ENCODE results near the gene RELA. TPM values are rescaled to one million over a fixed set of nuclear protein-coding genes. Genes with fewer than 3 reads are reported as not detected.

The RELA gene
- polyA plus RNA-seq, 1 of the 3 experiments (the other 2 are of a cell fraction): 49.5 TPM

DNA sequence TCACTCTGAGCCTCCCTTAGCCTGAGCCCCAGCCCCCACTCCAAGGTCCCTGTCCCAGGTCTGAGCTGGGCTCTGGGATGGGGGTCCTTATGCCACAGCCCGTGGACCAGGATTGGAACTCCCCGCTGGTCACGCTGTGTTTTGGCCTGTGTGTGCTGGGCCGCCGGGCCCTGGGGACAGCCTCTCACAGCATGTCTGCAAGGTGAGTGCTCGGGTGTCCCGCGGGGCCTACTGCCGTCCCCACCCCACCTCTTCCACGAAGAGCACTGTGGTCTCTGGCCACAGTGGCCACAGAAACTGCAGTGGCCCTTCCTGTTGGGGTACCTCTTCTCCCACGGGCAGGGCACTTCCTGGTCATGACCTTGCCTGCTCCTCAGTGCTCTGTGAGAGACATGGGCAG lies 28.3 kb downstream of the RELA start (continued):
- TF ChIP-seq NFIC (IDR thresholded peaks at IDR 0.05; ENCODE audit: borderline replicate concordance): no peak

DNA sequence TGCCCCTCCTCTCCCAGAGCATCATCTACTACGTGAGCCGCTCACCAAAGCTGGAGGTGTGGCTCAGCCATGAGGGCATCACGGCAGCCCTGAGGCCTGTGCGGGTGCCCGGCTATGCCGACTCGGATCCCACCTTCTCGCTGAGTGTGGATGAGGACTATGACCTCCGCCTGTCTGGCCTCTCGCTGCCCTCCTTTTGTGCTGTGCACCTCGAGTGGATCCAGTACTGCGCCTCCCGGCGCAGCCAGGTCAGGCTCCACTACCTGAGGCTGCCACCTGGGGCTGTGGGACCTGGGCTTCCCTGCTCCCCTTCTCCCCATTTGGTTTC lies 28.6 kb downstream of the RELA start:
- 96% methylated on average over 11 of the region's 14 CpGs for WGBS (ENCODE audit: low lambda C conversion rate)
- no peaks in the 10 kb centered on the region for H3K9me3 ChIP-seq
- no peak for TF ChIP-seq TAF1 (IDR thresholded peaks at IDR 0.05; ENCODE audit: borderline replicate concordance, low read depth, low read length)
- no peak for TF ChIP-seq FOSL2 (IDR thresholded peaks at IDR 0.05; ENCODE audit: borderline replicate concordance, low read depth)
- TF ChIP-seq JUND (IDR thresholded peaks at IDR 0.05): no peak
- no peak for TF ChIP-seq MEF2A (IDR thresholded peaks at IDR 0.05; ENCODE audit: borderline replicate concordance, low read depth)
- no peak for TF ChIP-seq TEAD4 (IDR thresholded peaks at IDR 0.05; ENCODE audit: borderline replicate concordance, insufficient read depth)
- no peak for TF ChIP-seq MXI1 (IDR thresholded peaks at IDR 0.05; ENCODE audit: low read depth, low read length)
- TF ChIP-seq, protein P1, sequence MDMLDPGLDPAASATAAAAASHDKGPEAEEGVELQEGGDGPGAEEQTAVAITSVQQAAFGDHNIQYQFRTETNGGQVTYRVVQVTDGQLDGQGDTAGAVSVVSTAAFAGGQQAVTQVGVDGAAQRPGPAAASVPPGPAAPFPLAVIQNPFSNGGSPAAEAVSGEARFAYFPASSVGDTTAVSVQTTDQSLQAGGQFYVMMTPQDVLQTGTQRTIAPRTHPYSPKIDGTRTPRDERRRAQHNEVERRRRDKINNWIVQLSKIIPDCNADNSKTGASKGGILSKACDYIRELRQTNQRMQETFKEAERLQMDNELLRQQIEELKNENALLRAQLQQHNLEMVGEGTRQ (IDR thresholded peaks at IDR 0.05; ENCODE audit: borderline replicate concordance, low read depth, low read length): no peak
- no peak for TF ChIP-seq RCOR1 (IDR thresholded peaks at IDR 0.05; ENCODE audit: low read length)
- no peak for TF ChIP-seq IRF3 (IDR thresholded peaks at IDR 0.05; ENCODE audit: low read depth, low read length)
- TF ChIP-seq MAX (IDR thresholded peaks at IDR 0.05; ENCODE audit: low read depth): no peak
- no peak for TF ChIP-seq EZH2phosphoT487 (IDR thresholded peaks at IDR 0.05; ENCODE audit: borderline replicate concordance, low read depth)
- no peak for TF ChIP-seq ZBTB33 (IDR thresholded peaks at IDR 0.05; ENCODE audit: borderline replicate concordance, low read depth)
- no peak for TF ChIP-seq FOXM1 (IDR thresholded peaks at IDR 0.05; ENCODE audit: low read depth)
- no peak for TF ChIP-seq GABPA (IDR thresholded peaks at IDR 0.05; ENCODE audit: low read depth)
- TF ChIP-seq NFIC (IDR thresholded peaks at IDR 0.05; ENCODE audit: borderline replicate concordance): no peak
- TF ChIP-seq, protein P2, sequence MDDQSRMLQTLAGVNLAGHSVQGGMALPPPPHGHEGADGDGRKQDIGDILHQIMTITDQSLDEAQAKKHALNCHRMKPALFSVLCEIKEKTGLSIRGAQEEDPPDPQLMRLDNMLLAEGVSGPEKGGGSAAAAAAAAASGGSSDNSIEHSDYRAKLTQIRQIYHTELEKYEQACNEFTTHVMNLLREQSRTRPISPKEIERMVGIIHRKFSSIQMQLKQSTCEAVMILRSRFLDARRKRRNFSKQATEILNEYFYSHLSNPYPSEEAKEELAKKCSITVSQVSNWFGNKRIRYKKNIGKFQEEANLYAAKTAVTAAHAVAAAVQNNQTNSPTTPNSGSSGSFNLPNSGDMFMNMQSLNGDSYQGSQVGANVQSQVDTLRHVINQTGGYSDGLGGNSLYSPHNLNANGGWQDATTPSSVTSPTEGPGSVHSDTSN (IDR thresholded peaks at IDR 0.05): no peak
- no peak for TF ChIP-seq YY1 (IDR thresholded peaks at IDR 0.05; ENCODE audit: low read depth)
- H3K9ac ChIP-seq: no peak overlapping the region
- no peaks in the 10 kb centered on the region for H3K27me3 ChIP-seq (ENCODE audit: insufficient read depth)
- peaks cover 12 to 64% of the 10 kb centered on the region in 2 experiments for H3K36me3 ChIP-seq (replicated peaks in 1 of 2; ENCODE audit: control insufficient read depth in 1 of 2, insufficient read depth in 2 of 2, low read length in 1 of 2)
- ChIA-PET POLR2A (no interaction called here), CTCF (no interaction called here)
- peaks cover 18% of the 10 kb centered on the region for H3F3A ChIP-seq (replicated peaks; ENCODE audit: insufficient read depth)
- no peak overlapping the region for H3K4me3 ChIP-seq (ENCODE audit: low read depth in 2 of 2, low read length in 1 of 2)
- peaks cover 7% of the 10 kb centered on the region; the same call in 1 of the 2 replicates for H3K79me2 ChIP-seq (ENCODE audit: insufficient read depth)
- H3K4me2 ChIP-seq: no peak overlapping the region
- H3K27ac ChIP-seq (ENCODE audit: low read depth in 2 of 2, low read length in 1 of 2): no peak overlapping the region
- no peaks in the 10 kb centered on the region for H3K9me2 ChIP-seq
- no peak overlapping the region for H2AFZ ChIP-seq (ENCODE audit: low read depth)
- H3K4me1 ChIP-seq (ENCODE audit: control insufficient read depth in 1 of 2, insufficient read depth in 2 of 2, low read depth in 1 of 2, low read length in 1 of 2): peaks cover 5 to 17% of the 10 kb centered on the region in 2 experiments; a peak in 3 of 4 replicates
- DNase-seq: no peak
- H4K20me1 ChIP-seq (ENCODE audit: insufficient read depth): peaks cover 9% of the 10 kb centered on the region
